H9 (cell line): ENCODE data around the gene CLEC19A. TPM values are rescaled to one million over a fixed set of nuclear protein-coding genes. Genes with fewer than 3 reads are reported as not detected.

Experiments
- DNase-seq: peaks from one replicate; pipeline ENCODE4 v3.0.0-alpha.2; 2017
- H2AFZ ChIP-seq: one replicate; pipeline ENCODE4 v1.6.1; 2013; ENCODE audit warnings: mild to moderate bottlenecking, low read length, control low read depth, moderate library complexity
- H2AK5ac ChIP-seq: 2 replicates; pipeline ENCODE4 v1.6.1; 2013; ENCODE audit warnings: low read length, control low read depth, mixed read lengths; ENCODE audit not compliant: insufficient read length
- H2BK120ac ChIP-seq: one replicate; pipeline ENCODE4 v1.6.1; 2013; ENCODE audit warnings: low read depth, mild to moderate bottlenecking, low read length, control low read depth, inconsistent platforms; ENCODE audit not compliant: poor library complexity, severe bottlenecking
- H2BK12ac ChIP-seq: 2 replicates; pipeline ENCODE4 v1.6.1; 2013; ENCODE audit warnings: low read length, control low read depth, mixed read lengths, low read depth; ENCODE audit not compliant: insufficient read length
- H2BK15ac ChIP-seq: 2 replicates; pipeline ENCODE4 v1.6.1; 2013; ENCODE audit warnings: low read depth, low read length, control low read depth
- H2BK20ac ChIP-seq: one replicate; pipeline ENCODE4 v1.6.1; 2013; ENCODE audit warnings: low read depth, mild to moderate bottlenecking, low read length, control low read depth, inconsistent platforms; ENCODE audit not compliant: poor library complexity, severe bottlenecking
- H2BK5ac ChIP-seq: 2 replicates; pipeline ENCODE4 v1.6.1; 2013; ENCODE audit warnings: low read length, control low read depth, mixed read lengths; ENCODE audit not compliant: insufficient read length
- H3K14ac ChIP-seq: 2 replicates; pipeline ENCODE4 v1.6.1; 2013; ENCODE audit warnings: low read length, control low read depth; ENCODE audit not compliant: insufficient read depth
- H3K18ac ChIP-seq: 2 replicates; pipeline ENCODE4 v1.6.1; 2013; ENCODE audit warnings: low read depth, mild to moderate bottlenecking, mixed read lengths, low read length, control low read depth; ENCODE audit not compliant: insufficient read length
- H3K23ac ChIP-seq: 2 replicates; pipeline ENCODE4 v1.6.1; 2013; ENCODE audit warnings: low read length, control low read depth, mixed read lengths, low read depth; ENCODE audit not compliant: insufficient read length
- H3K23me2 ChIP-seq: 2 replicates; pipeline ENCODE4 v1.6.1; 2013; ENCODE audit warnings: low read depth, mild to moderate bottlenecking, mixed read lengths, low read length, control low read depth; ENCODE audit not compliant: insufficient read length, poor library complexity, severe bottlenecking
- H3K27ac ChIP-seq: 2 replicates; pipeline ENCODE4 v1.5.1; 2013; ENCODE audit warnings: low read length, control low read depth, mixed read lengths, low read depth; ENCODE audit not compliant: insufficient read length
- H3K27me3 ChIP-seq: 2 replicates; pipeline ENCODE4 v1.6.1; 2013; ENCODE audit warnings: low read length, control low read depth, inconsistent platforms; ENCODE audit not compliant: insufficient read depth
- H3K4ac ChIP-seq: 2 replicates; pipeline ENCODE4 v1.6.1; 2013; ENCODE audit warnings: low read depth, mild to moderate bottlenecking, control low read depth, inconsistent platforms, low read length, moderate library complexity
- H3K4me1 ChIP-seq: 2 replicates; pipeline ENCODE4 v1.6.1; 2013; ENCODE audit warnings: low read length, control low read depth, inconsistent platforms; ENCODE audit not compliant: insufficient read depth
- H3K4me2 ChIP-seq: 2 replicates; pipeline ENCODE4 v1.6.1; 2013; ENCODE audit warnings: low read length, control low read depth, mixed read lengths; ENCODE audit not compliant: insufficient read length, insufficient read depth
- H3K56ac ChIP-seq: 2 replicates; pipeline ENCODE4 v1.6.1; 2013; ENCODE audit warnings: low read depth, mild to moderate bottlenecking, mixed read lengths, low read length, control low read depth; ENCODE audit not compliant: insufficient read length
- H3K79me1 ChIP-seq: 2 replicates; pipeline ENCODE4 v1.6.1; 2013; ENCODE audit warnings: low read depth, mild to moderate bottlenecking, moderate library complexity, low read length, control low read depth, inconsistent platforms; ENCODE audit not compliant: insufficient read depth, poor library complexity, severe bottlenecking
- H3K79me2 ChIP-seq: 2 replicates; pipeline ENCODE4 v1.6.1; 2013; ENCODE audit warnings: low read length, control low read depth, inconsistent platforms; ENCODE audit not compliant: insufficient read depth
- H3K9ac ChIP-seq: 2 replicates; pipeline ENCODE4 v1.6.1; 2013; ENCODE audit warnings: low read length, control low read depth, mixed read lengths; ENCODE audit not compliant: insufficient read length; ENCODE audit errors: extremely low read depth
- H3K9me3 ChIP-seq: one replicate; pipeline ENCODE4 v1.6.1; 2013; ENCODE audit warnings: low read depth, low read length, inconsistent platforms; ENCODE audit not compliant: control insufficient read depth
- H3T11ph ChIP-seq: one replicate; pipeline ENCODE4 v1.6.1; 2013; ENCODE audit warnings: mild to moderate bottlenecking, low read length, control low read depth, inconsistent platforms
- H4K20me1 ChIP-seq: one replicate; pipeline ENCODE4 v1.6.1; 2013; ENCODE audit not compliant: control insufficient read depth, insufficient read length, insufficient read depth
- H4K5ac ChIP-seq: 2 replicates; pipeline ENCODE4 v1.6.1; 2013; ENCODE audit warnings: low read depth, mild to moderate bottlenecking, mixed read lengths, low read length, control low read depth; ENCODE audit not compliant: insufficient read length
- H4K8ac ChIP-seq: replicated peaks from 2 replicates; pipeline ENCODE4 v1.6.1; 2013; ENCODE audit warnings: low read length, control low read depth, mixed read lengths, low read depth; ENCODE audit not compliant: insufficient read length
- H4K91ac ChIP-seq: 2 replicates; pipeline ENCODE4 v1.6.1; 2013; ENCODE audit warnings: low read depth, mild to moderate bottlenecking, moderate library complexity, mixed read lengths, low read length, control low read depth; ENCODE audit not compliant: insufficient read length
- H3K27ac Mint-ChIP-seq, 3 experiments: 2 replicates in 2 of 3; 3 replicates in 1 of 3; pipeline ENCODE4 v1.8.0; 2020 to 2021; ENCODE audit warnings: mixed read lengths in 3 of 3, mild to moderate bottlenecking in 1 of 3, moderate library complexity in 1 of 3
- H3K27me3 Mint-ChIP-seq: 2 replicates; pipeline ENCODE4 v1.8.0; 2021; ENCODE audit warnings: low read depth, mild to moderate bottlenecking, moderate library complexity, mixed read lengths
- H3K36me3 Mint-ChIP-seq, 3 experiments: 2 replicates in 2 of 3; 3 replicates in 1 of 3; pipeline ENCODE4 v1.8.0; 2020 to 2021; ENCODE audit warnings: low read depth in 3 of 3, mixed read lengths in 3 of 3; ENCODE audit not compliant: insufficient read depth in 1 of 3
- H3K4me1 Mint-ChIP-seq, 2 experiments: 2 replicates each; pipeline ENCODE4 v1.8.0; 2020; ENCODE audit warnings: mixed read lengths in 2 of 2
- H3K4me3 Mint-ChIP-seq, 2 experiments: 2 replicates in 1 of 2; 3 replicates in 1 of 2; pipeline ENCODE4 v1.8.0; 2020 to 2021; ENCODE audit warnings: mild to moderate bottlenecking in 2 of 2, mixed read lengths in 2 of 2, moderate library complexity in 1 of 2
- H3K9me3 Mint-ChIP-seq, 2 experiments: 2 replicates in 1 of 2; 3 replicates in 1 of 2; pipeline ENCODE4 v1.8.0; 2020; ENCODE audit warnings: mild to moderate bottlenecking in 2 of 2, mixed read lengths in 2 of 2, moderate library complexity in 1 of 2
- WGBS: extraction: QIAGEN DNeasy Blood & Tissue Kit; methylation state at CpG from one replicate; pipeline ENCODE4 v1.1.7; 2013; ENCODE audit warnings: missing lambda C conversion rate, low lambda C conversion rate, mixed read lengths; ENCODE audit not compliant: insufficient read length; ENCODE audit errors: extremely low coverage; 5-methylcytosine and 5-hydroxymethylcytosine counted together
- total RNA-seq: library from RNA; stranded (reverse); gene quantifications from 2 replicates; pipeline ENCODE4 v1.2.1, GENCODE V29; 2021
- TF ChIP-seq, protein P1 (sequence below): fragments of 200-600 bp; sonication (generic); conservative IDR thresholded peaks from 3 replicates; pipeline ENCODE4 v1.8.0; 2021; ENCODE audit warnings: antibody characterized with exemption, mild to moderate bottlenecking

The CLEC19A gene
- total RNA-seq, 1 experiment from 2014 or later: not detected

GRCh38 chr16:19330841-19331397, 45.4 kb downstream of the CLEC19A start:
- H3K14ac ChIP-seq: no peak overlapping the region
- no peak overlapping the region for H3K18ac ChIP-seq
- H2BK12ac ChIP-seq: no peak overlapping the region
- Mint-ChIP-seq H3K36me3 (peaks cover 0 to 16% (median 3%) of the 10 kb centered on the region in 3 experiments; a peak in 4 of 7 replicates), H3K9me3 (peaks cover 15% of the 10 kb centered on the region in 2 experiments), H3K27me3 (no peaks in the 10 kb centered on the region), H3K4me3 (no peak overlapping the region), H3K27ac (peak overlapping the region in 1 of 3 experiments; percentile 77; a peak in 1 of 7 replicates), H3K4me1 (peaks cover 14 to 21% of the 10 kb centered on the region in 2 experiments)
- no peak overlapping the region for H3K23ac ChIP-seq
- no peak overlapping the region for H3K4me2 ChIP-seq
- H3K23me2 ChIP-seq: no peaks in the 10 kb centered on the region
- no peak overlapping the region for H2BK15ac ChIP-seq
- H2BK120ac ChIP-seq: no peak overlapping the region
- H4K8ac ChIP-seq: no peak overlapping the region
- WGBS: no CpG with 5 or more reads among the region's 6 CpGs
- no peaks in the 10 kb centered on the region for H4K20me1 ChIP-seq
- H3K27me3 ChIP-seq: no peaks in the 10 kb centered on the region
- H3T11ph ChIP-seq: no peak overlapping the region
- no peak overlapping the region for H2AFZ ChIP-seq
- TF ChIP-seq, protein P1, sequence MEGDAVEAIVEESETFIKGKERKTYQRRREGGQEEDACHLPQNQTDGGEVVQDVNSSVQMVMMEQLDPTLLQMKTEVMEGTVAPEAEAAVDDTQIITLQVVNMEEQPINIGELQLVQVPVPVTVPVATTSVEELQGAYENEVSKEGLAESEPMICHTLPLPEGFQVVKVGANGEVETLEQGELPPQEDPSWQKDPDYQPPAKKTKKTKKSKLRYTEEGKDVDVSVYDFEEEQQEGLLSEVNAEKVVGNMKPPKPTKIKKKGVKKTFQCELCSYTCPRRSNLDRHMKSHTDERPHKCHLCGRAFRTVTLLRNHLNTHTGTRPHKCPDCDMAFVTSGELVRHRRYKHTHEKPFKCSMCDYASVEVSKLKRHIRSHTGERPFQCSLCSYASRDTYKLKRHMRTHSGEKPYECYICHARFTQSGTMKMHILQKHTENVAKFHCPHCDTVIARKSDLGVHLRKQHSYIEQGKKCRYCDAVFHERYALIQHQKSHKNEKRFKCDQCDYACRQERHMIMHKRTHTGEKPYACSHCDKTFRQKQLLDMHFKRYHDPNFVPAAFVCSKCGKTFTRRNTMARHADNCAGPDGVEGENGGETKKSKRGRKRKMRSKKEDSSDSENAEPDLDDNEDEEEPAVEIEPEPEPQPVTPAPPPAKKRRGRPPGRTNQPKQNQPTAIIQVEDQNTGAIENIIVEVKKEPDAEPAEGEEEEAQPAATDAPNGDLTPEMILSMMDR: no peak
- no peak overlapping the region for H3K9ac ChIP-seq
- no peak overlapping the region for H3K4ac ChIP-seq
- H4K5ac ChIP-seq: no peak overlapping the region
- H3K79me1 ChIP-seq: no peaks in the 10 kb centered on the region
- DNase-seq: peak; percentile 38
- no peak overlapping the region for H2BK5ac ChIP-seq
- no peak overlapping the region for H2BK20ac ChIP-seq
- H3K4me1 ChIP-seq: peaks cover 3% of the 10 kb centered on the region; the same call in 1 of the 2 replicates
- H2AK5ac ChIP-seq: no peak overlapping the region
- H3K56ac ChIP-seq: no peak overlapping the region
- H3K27ac ChIP-seq: no peak overlapping the region
- no peak overlapping the region for H4K91ac ChIP-seq
- H3K79me2 ChIP-seq: no peaks in the 10 kb centered on the region
- no peaks in the 10 kb centered on the region for H3K9me3 ChIP-seq
